Fibroblast of villous mesenchyme (primary cell): Measurements from ENCODE around the gene SHC4. TPM values are rescaled to one million over a fixed set of nuclear protein-coding genes. Genes with fewer than 3 reads are reported as not detected.
"Not testable (repeated sequence)": the region's sequence is repeated elsewhere in the genome, so short reads cannot be mapped to it uniquely, and the experiment has no call there.

Experiments
- DNase-seq: peaks from one replicate; pipeline ENCODE4 v3.0.0-alpha.2; 2010; ENCODE audit warnings: low read depth
- H3K4me3 ChIP-seq: 2 replicates; pipeline ENCODE4 v1.5.1; 2011; ENCODE audit warnings: low read depth, mild to moderate bottlenecking, low read length
- CTCF ChIP-seq: IDR thresholded peaks from 2 replicates; pipeline ENCODE4 v1.5.1; 2012; ENCODE audit warnings: low read depth, mild to moderate bottlenecking, low read length; ENCODE audit not compliant: insufficient read depth
- total RNA-seq: library from RNA; depleted of rRNA; stranded (reverse); fragments of >200 nt; gene quantifications from 2 replicates; pipeline ENCODE4 v1.2.3, GENCODE V29; 2012

Gene SHC4
- total RNA-seq, 1 donor, result 3.5 TPM

GRCh38 chr15:48972750-48973503 lies 9.2 kb upstream of the SHC4 start:
- DNase-seq, result no peak
- no peak for TF ChIP-seq CTCF
- H3K4me3 ChIP-seq, result no peak overlapping the region

- not testable (repeated sequence) for H3K4me3 ChIP-seq, DNase-seq
Measured at GRCh38 chr15:48970926-48971325, 7.2 kb upstream of the SHC4 start.

GRCh38 chr15:48968066-48968465 lies 4.3 kb upstream of the SHC4 start:
- no peak for TF ChIP-seq CTCF
- DNase-seq, result no peak
- H3K4me3 ChIP-seq, result no peak overlapping the region

- H3K4me3 ChIP-seq, result no peak overlapping the region
- TF ChIP-seq CTCF, result no peak
- DNase-seq, result no peak
Measured at GRCh38 chr15:48967336-48967735, 3.6 kb upstream of the SHC4 start.

GRCh38 chr15:48966595-48967301 lies 3.0 kb upstream of the SHC4 start:
- peak; percentile 55 for DNase-seq
- H3K4me3 ChIP-seq, result no peak overlapping the region
- no peak for TF ChIP-seq CTCF

DNA sequence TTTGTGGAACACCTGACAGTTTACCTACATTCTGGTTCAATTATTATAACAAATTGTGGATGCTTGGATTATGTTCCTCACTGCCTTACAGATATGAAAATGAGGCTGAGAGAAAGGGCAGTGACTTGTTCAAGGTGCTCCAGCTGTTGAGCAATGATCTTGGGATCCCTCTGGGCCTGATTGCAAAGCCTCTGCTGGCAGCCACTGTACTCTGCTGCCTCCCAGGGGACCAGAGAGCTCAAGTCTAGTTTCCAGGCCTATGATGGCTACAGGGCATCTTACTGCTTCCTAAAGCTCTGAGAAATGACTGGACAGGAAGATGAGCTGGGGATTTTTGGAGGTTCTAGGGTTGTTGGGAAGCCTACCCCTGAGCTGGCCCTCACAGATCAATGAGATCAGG lies 2.3 kb upstream of the SHC4 start:
- TF ChIP-seq CTCF, result peak; percentile 61
- H3K4me3 ChIP-seq, result no peak overlapping the region
- DNase-seq, result peak; percentile 82

DNA sequence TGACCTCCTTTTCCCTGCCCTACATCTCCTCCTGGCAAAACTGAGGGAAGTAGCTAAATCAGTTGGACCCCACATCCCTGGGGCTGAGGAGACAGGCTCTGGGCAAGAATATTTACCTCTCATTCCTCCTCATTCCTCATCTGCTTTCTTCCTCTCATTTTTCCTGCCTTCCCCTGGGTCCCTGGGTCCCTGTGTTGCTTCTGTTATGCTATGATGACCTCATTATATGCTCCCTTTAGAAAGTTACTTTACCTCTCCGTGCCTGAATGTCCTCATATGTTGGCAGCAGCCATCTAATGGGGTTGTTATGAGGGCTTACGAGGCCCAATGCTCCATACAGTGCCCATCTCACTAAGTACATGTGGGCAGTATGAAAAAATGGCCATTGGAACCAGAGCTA lies 1.2 kb upstream of the SHC4 start:
- no peak overlapping the region for H3K4me3 ChIP-seq
- no peak for TF ChIP-seq CTCF
- no peak for DNase-seq
